Posterior cingulate gyrus (tissue), 11 donors: ENCODE measurements around the gene DCTN3.
"Not testable (repeated sequence)": the region's sequence is repeated elsewhere in the genome, so short reads cannot be mapped to it uniquely, and the experiment has no call there.

Experiments
- DNase-seq, 10 donors: peaks; one replicate each; pipeline versions ENCODE4 v3.0.0 to v3.0.0-alpha.2; 2020 to 2021; ENCODE audit warnings: mixed read lengths in 3 of 10
- intact Hi-C: fragments of 100-400 bp; cut with DNase I; formaldehyde crosslinking; loops from one replicate; pipeline ENCODE4 v1.15.1; 2023

Gene DCTN3

GRCh38 chr9:34648673-34649072 lies 28.4 kb upstream of the DCTN3 start:
- peak in 2 of 10 donors; percentile 55 to 62 for DNase-seq
- intact Hi-C loops: no loop called here

- intact Hi-C loops: no loop called here
- peak in 2 of 10 donors; percentile 57 to 68 for DNase-seq
Measured at GRCh38 chr9:34647651-34648050, 27.4 kb upstream of the DCTN3 start.

- intact Hi-C loops: no loop called here
- DNase-seq: no peak
Measured at GRCh38 chr9:34647084-34647403, 26.7 kb upstream of the DCTN3 start.

- intact Hi-C loops: no loop called here
- DNase-seq: peak; percentile 79 to 98 (median 92)
Measured at GRCh38 chr9:34646211-34647083, 26.2 kb upstream of the DCTN3 start, which contains the start of gene GALT. GALT (plus strand) TSS chr9:34646675; CDS start chr9:34646705, 30 bp downstream.

- DNase-seq: no peak
- intact Hi-C loops: no loop called here
Measured at GRCh38 chr9:34644766-34645314, 24.5 kb upstream of the DCTN3 start.

- intact Hi-C loops: no loop called here
- DNase-seq: no peak
Measured at GRCh38 chr9:34642679-34643078, 22.4 kb upstream of the DCTN3 start.

- intact Hi-C loops: not testable (repeated sequence)
- DNase-seq: peak in 1 of 10 donors; percentile 35
Measured at GRCh38 chr9:34639322-34639721, 19.0 kb upstream of the DCTN3 start.

- intact Hi-C loops: no loop called here
Measured at GRCh38 chr9:34638138-34638445, 17.8 kb upstream of the DCTN3 start.

GRCh38 chr9:34637356-34638137 lies 17.3 kb upstream of the DCTN3 start, which contains the start of gene SIGMAR1:
SIGMAR1 (minus strand) TSS chr9:34637787; CDS start chr9:34637697, 90 bp downstream.
- intact Hi-C loops: no loop called here

More at GRCh38 chr9:34638138-34638445, 17.8 kb upstream of the DCTN3 start:
- no peak for DNase-seq

GRCh38 chr9:34636791-34637355 lies 16.6 kb upstream of the DCTN3 start:
- peak in 4 of 10 donors; percentile 42 to 91 (median 68) for DNase-seq
- intact Hi-C loops: no loop called here

More at GRCh38 chr9:34637356-34638137, 17.3 kb upstream of the DCTN3 start, which contains the start of gene SIGMAR1:
- peak; percentile 92 to 99 (median 96) for DNase-seq

GRCh38 chr9:34635556-34635955 lies 15.3 kb upstream of the DCTN3 start:
- intact Hi-C loops: no loop called here
- peak in 1 of 10 donors; percentile 67 for DNase-seq

- peak in 1 of 10 donors; percentile 43 for DNase-seq
- intact Hi-C loops: loop anchor here (1.0 kb wide), 1 partner anchor 22 kb away; the partner anchor contains the start of gene RPP25L
Measured at GRCh38 chr9:34634551-34635248, 14.4 kb upstream of the DCTN3 start.

GRCh38 chr9:34633851-34634550 lies 13.7 kb upstream of the DCTN3 start:
- intact Hi-C loops: loop anchor here (1.0 kb wide), 1 partner anchor 22 kb away; the partner anchor contains the start of gene RPP25L
- peak; percentile 38 to 95 (median 74) for DNase-seq

- intact Hi-C loops: no loop called here
- peak in 2 of 10 donors; percentile 15 to 43 for DNase-seq
Measured at GRCh38 chr9:34633166-34633565, 12.9 kb upstream of the DCTN3 start.

- intact Hi-C loops: no loop called here
- peak in 2 of 10 donors; percentile 6 to 52 for DNase-seq
Measured at GRCh38 chr9:34630402-34631154, 10.3 kb upstream of the DCTN3 start.

GRCh38 chr9:34629491-34629808 lies 9.2 kb upstream of the DCTN3 start:
- DNase-seq: peak in 1 of 10 donors; percentile 32
- intact Hi-C loops: no loop called here

- DNase-seq: peak in 2 of 10 donors; percentile 64 to 74
- intact Hi-C loops: no loop called here
Measured at GRCh38 chr9:34628656-34629490, 8.6 kb upstream of the DCTN3 start, which contains the start of gene ARID3C. ARID3C (minus strand) TSS chr9:34629066; CDS start chr9:34628014, 1,052 bp downstream.
